ENCODE data around the gene RANBP3L.
"Not testable (repeated sequence)": the region's sequence is repeated elsewhere in the genome, so short reads cannot be mapped to it uniquely, and the experiment has no call there.

The RANBP3L gene

GRCh38 chr5:36285837-36286615 is 15.7 kb downstream of the RANBP3L start:
- DNase-seq = no peak

- DNase-seq = not testable (repeated sequence)
Measured at GRCh38 chr5:36283775-36284174, 17.9 kb downstream of the RANBP3L start.

- no peak for DNase-seq
Measured at GRCh38 chr5:36281626-36282025, 20.1 kb downstream of the RANBP3L start.

- DNase-seq = no peak
Measured at GRCh38 chr5:36279054-36279698, 22.5 kb downstream of the RANBP3L start.

GRCh38 chr5:36277521-36278176 is 24.1 kb downstream of the RANBP3L start:
- DNase-seq = no peak

GRCh38 chr5:36276864-36277263 is 24.8 kb downstream of the RANBP3L start:
- DNase-seq = no peak

- no peak for DNase-seq
Measured at GRCh38 chr5:36273809-36274526, 27.7 kb downstream of the RANBP3L start.

DNA sequence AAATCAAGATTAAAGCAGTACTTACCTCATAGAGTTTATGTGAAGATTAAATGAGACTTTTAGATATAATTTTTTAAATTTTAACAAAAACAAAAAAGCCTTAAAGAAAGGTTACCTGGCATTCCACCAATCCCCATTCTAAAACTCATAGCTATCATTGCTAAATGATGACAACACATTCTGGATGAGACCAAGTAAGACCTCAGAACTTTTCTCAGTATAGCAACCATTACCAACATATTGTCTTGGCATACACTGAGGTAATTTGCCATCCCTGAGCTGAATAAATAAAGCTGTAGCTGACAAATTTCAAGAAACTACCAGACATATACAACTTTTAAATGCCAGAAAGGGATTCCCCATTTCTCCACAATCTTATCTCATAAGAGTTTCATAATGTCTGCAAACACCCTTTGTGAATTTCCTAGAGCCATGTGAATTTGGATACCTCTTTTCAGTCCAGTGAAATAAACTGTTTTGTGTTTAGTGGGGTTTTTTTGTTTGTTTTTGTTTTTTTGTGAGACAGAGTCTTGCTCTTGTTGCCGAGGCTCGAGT is 29.5 kb downstream of the RANBP3L start:
- DNase-seq = no peak

DNA sequence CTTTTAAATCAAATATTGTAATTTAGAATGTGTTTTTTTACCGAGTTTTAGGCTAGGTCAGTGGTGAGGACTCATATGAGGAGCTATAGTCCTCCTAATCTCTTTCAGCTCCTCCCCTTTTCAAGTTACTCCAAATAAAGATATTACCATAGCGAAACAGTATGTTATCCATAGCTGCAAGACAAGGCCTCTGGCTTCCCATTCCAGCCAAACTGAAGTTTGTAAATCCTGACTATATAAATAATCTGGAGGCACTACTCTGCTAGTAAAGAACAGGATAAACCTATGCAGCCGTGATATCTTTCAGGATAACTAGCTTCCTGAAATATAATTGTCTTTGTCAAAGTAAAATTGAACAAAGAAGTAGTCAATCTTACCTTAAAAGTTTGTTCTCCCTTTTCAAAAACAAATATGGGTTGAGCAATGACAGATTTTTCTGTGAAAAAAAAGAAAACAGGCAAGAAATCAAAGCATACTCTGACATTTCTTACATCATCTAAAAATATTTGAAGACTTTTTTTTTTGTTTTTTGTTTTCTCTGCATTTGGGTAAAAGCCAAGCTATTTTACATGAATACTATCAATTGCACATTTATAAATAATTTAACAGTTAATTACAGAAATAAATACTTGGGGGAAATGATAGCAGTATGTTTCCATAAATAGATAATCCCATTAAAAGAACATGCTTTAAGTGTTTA is 30.7 kb downstream of the RANBP3L start:
- no peak for DNase-seq

GRCh38 chr5:36270175-36270574 is 31.5 kb downstream of the RANBP3L start:
- DNase-seq = no peak

- DNase-seq = no peak
Measured at GRCh38 chr5:36269478-36269877, 32.2 kb downstream of the RANBP3L start.

DNA sequence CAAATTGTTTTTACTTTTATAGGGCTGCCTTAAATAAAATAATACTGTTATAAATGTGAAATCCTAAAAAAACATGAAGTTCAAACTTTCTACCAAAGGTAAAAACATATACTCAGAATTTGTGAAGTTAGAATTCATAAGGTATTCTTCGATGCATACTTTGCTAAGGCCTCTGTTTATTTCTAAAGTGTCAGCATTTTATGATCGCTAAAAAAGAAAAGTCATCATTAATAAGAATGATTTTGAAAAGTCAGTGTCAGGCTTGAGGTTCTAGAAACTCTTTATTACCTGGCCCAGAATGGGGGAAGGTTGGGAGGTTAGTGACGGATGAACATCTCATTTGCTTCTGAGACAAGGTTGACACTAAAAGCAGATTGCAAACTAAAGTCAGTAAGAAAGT is 33.8 kb downstream of the RANBP3L start:
- no peak for DNase-seq

DNA sequence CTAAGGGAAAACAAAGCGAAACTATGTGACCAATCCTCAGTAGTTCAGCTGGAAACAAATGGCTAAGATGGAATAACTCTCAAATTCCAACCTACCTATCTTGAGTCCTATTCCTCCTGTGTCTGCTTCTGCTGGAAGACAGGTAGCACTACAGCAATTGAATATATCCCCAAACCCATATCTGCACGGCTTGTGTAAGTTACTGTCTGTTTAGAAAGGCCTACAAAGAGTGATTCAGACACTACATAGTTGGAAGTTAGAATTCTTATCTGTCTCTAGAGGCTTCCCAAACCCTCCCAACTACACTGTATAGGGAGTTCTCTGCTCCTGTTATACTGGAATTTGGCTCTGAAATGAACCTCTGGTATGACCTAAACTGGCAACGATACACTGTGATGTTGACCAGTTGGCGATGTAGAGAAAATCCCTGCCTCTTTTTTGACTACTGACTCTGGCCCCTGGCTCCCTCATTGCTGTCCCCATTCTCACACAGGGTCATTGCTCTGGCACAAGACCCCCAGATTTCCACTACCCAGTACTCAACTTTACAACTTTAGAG is 37.4 kb downstream of the RANBP3L start:
- DNase-seq = no peak

GRCh38 chr5:36261186-36261585 is 40.5 kb downstream of the RANBP3L start:
- DNase-seq = no peak

- DNase-seq = no peak
Measured at GRCh38 chr5:36253575-36253974, 48.1 kb downstream of the RANBP3L start.

GRCh38 chr5:36252722-36253365 is 48.9 kb downstream of the RANBP3L start:
- no peak for DNase-seq

GRCh38 chr5:36251218-36251617 is 50.5 kb downstream of the RANBP3L start:
- DNase-seq = no peak

- no peak for DNase-seq
Measured at GRCh38 chr5:36250427-36250826, 51.3 kb downstream of the RANBP3L start.

GRCh38 chr5:36246036-36246800 is 55.5 kb downstream of the RANBP3L start:
- no peak for DNase-seq

DNA sequence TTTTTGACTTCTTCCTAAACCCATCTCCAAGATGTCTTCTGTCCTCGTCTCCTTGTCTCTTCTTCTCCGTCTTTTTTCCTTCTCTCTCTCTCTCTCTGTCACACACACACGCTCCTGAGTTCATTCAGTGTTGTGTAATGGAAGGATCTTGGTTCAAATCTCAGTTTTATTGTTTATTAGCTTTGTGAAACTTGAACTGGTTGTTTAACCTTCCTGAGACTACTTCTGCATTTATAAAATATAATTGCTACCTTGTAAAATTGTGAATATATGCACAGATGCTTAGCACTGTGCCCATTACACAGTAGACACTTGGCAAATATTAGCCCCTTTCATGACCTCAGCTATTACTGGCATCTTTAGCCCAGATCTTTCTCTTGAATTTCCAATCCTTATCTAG is 57.6 kb downstream of the RANBP3L start:
- no peak for DNase-seq

- no peak for DNase-seq
Measured at GRCh38 chr5:36243653-36244052, 58.0 kb downstream of the RANBP3L start.
